Lower leg skin (tissue), 4 donors: ENCODE measurements around the gene KCNIP4. TPM values are rescaled to one million over a fixed set of nuclear protein-coding genes. Genes with fewer than 3 reads are reported as not detected.
"Not testable (repeated sequence)": the region's sequence is repeated elsewhere in the genome, so short reads cannot be mapped to it uniquely, and the experiment has no call there.

ENCODE experiments used
- DNase-seq, 2 donors: peaks; one replicate each; pipeline ENCODE4 v3.0.0-alpha.2; 2019; ENCODE audit warnings: low spot score in 2 of 2
- H3K4me3 ChIP-seq: fragments of 200-600 bp; sonication (generic); 2 replicates; pipeline ENCODE4 v1.5.1; 2017; ENCODE audit warnings: mild to moderate bottlenecking, low read depth; ENCODE audit not compliant: poor library complexity, severe bottlenecking
- POLR2A ChIP-seq, 2 donors: fragments of 450-650 bp; IDR thresholded peaks; one replicate each; pipeline ENCODE4 v1.6.1; 2016 to 2017; ENCODE audit warnings: antibody characterized with exemption in 2 of 2, mild to moderate bottlenecking in 1 of 2, moderate library complexity in 1 of 2
- WGBS, 2 donors: methylation state at CpG; one replicate each; pipeline ENCODE4 v1.1.5; 2018; 5-methylcytosine and 5-hydroxymethylcytosine counted together
- intact Hi-C: fragments of 100-400 bp; cut with DNase I; formaldehyde crosslinking; loops from one replicate; pipeline ENCODE4 v1.15.0; 2023; ENCODE audit warnings: low total_unique reads
- total RNA-seq, 4 donors: library from RNA; depleted of rRNA; stranded (reverse); fragments of >200 nt; gene quantifications; one replicate each; pipeline ENCODE4 v1.1.0, GENCODE V29; 2016
- TF ChIP-seq, protein P1 (sequence below), 3 donors: fragments of 450-650 bp; IDR thresholded peaks; one replicate each; pipeline ENCODE4 v1.5.1; 2016; ENCODE audit warnings: antibody characterized with exemption in 3 of 3, mild to moderate bottlenecking in 3 of 3, moderate library complexity in 2 of 3

The KCNIP4 gene
- total RNA-seq, 4 donors from 2014 or later: not detected

DNA sequence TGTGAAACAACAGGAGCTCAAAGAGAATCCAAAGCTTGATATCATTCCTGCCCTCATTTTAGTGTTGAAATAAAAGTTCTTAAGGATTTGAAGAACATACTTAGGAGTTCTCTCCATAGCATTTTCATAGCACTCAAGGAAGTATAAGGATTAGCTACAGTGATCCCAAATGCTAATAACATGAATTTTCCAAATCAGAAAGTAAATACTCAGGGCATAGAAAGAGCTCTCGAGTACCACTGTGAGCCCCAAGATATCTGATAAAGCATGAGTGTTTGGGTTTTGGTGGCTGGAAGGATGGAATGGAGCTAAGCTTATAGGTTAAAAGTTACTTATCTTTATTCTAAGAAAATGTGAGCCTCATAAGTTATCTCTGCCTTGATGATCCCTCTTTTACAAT lies 584.9 kb downstream of the KCNIP4 start:
- no peak for DNase-seq
- intact Hi-C loops: no loop called here
- TF ChIP-seq POLR2A (IDR thresholded peaks at IDR 0.05): no peak
- TF ChIP-seq, protein P1, sequence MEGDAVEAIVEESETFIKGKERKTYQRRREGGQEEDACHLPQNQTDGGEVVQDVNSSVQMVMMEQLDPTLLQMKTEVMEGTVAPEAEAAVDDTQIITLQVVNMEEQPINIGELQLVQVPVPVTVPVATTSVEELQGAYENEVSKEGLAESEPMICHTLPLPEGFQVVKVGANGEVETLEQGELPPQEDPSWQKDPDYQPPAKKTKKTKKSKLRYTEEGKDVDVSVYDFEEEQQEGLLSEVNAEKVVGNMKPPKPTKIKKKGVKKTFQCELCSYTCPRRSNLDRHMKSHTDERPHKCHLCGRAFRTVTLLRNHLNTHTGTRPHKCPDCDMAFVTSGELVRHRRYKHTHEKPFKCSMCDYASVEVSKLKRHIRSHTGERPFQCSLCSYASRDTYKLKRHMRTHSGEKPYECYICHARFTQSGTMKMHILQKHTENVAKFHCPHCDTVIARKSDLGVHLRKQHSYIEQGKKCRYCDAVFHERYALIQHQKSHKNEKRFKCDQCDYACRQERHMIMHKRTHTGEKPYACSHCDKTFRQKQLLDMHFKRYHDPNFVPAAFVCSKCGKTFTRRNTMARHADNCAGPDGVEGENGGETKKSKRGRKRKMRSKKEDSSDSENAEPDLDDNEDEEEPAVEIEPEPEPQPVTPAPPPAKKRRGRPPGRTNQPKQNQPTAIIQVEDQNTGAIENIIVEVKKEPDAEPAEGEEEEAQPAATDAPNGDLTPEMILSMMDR (IDR thresholded peaks at IDR 0.05): no peak
- H3K4me3 ChIP-seq: no peak overlapping the region
- WGBS, 2 donors: 72 to 77% methylated on average over 1 of the region's 1 CpG

DNA sequence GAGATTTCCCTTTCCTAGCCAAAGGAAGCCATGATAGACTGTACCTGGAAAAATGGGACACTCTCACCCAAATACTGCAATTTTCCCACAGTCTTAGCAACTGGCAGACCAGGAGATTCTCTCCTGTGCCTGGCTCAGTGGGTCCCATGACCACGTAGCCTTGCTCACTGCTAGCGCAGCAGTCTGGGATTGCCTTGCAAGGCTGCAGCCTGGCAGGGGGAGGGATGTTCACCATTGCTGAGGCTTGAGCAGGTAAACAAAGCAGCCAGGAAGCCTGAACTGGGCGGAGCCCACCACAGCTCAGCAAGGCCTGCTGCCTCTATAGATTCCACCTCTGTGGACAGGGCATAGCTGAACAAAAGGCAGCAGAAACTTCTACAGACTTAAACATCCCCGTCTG lies 596.2 kb downstream of the KCNIP4 start:
- intact Hi-C loops, H3K4me3 ChIP-seq, DNase-seq: not testable (repeated sequence)
- WGBS, 2 donors: 75 to 85% methylated on average over 3 to 4 of the region's 4 CpGs

DNA sequence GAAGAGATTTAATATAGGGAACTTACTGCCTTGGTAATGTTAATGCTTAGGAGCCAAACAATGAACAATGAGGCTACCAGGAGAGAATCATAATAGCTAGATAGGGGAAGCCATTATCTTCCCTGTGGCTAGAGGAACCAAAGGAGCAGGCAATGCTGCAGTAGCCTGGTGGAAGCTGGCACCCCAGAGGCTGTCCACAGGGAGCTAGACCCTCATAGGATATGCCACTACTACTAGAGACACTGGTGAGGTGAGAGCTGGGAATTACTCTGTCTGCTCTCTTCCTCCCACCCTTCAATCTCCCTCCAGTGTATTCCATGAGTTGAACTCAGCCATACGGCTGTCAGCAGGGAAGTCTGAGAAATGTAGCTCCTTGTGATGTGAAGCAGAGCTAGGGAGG lies 601.4 kb downstream of the KCNIP4 start:
- TF ChIP-seq, protein P1 (IDR thresholded peaks at IDR 0.05): no peak
- no peak for TF ChIP-seq POLR2A (IDR thresholded peaks at IDR 0.05)
- no peak overlapping the region for H3K4me3 ChIP-seq
- 0 to 53% methylated on average over 1 of the region's 1 CpG for WGBS, 2 donors
- no peak for DNase-seq
- intact Hi-C loops: no loop called here

DNA sequence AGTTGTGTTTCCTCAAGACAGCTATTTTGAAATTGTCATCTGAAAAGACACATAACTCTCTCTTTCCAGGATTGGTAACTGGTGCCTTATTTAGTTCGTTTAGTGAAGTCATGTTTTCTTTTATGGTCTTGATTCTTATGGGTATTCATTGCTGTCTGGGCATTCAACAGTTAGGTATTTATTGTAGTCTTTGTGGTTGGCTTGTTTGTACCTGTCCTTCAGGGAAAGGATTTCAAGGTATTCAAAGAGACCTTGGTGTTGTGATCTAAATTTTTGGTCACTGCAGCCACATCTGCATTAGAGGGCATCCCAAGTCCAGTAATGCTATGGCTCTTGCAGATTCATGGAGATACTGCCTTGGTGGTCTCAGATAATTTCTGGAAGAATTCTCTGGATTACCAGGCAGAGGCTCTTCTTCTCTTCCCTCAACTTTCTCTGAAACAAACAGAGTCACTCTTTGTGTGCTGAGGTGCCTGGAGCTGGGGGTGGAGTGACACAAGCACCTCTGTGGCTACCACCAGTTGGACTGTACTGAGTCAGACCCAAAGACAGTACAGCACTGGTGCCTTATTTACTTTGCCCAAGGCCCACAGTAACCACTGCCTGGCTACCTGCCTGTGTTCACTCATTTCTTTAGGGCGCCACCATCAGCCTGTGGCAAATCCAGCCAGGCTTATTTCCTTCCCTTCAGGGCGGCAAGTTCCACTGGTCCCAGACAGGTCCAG lies 620.4 kb downstream of the KCNIP4 start:
- intact Hi-C loops: no loop called here
- no peak for DNase-seq

DNA sequence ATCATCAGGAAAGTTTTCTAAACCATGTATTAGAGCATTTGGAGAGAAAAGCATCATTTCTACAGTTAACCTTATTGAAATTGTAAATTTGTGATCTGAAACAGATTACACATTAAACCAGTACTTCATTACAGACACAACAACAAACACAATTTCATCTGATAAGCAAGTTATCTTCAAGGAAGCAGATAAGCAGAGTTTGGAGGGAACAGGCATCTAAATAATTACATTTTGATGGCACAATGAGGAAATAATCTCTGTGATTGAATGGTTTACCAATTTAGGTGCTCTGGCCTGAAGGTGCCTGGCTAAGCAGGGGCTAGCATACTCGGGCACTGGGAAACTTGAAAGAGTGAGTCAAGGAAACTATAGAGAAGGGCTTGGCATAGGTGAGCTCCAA lies 628.5 kb downstream of the KCNIP4 start:
- TF ChIP-seq POLR2A (IDR thresholded peaks at IDR 0.05): no peak
- TF ChIP-seq, protein P1 (IDR thresholded peaks at IDR 0.05): no peak
- no peak for DNase-seq
- 78 to 86% methylated on average over 1 of the region's 1 CpG for WGBS, 2 donors
- intact Hi-C loops: no loop called here
- H3K4me3 ChIP-seq: no peak overlapping the region

More for the DNA sequence above, 620.4 kb downstream of the KCNIP4 start:
- no peak overlapping the region for H3K4me3 ChIP-seq
- TF ChIP-seq, protein P1 (IDR thresholded peaks at IDR 0.05): no peak
- TF ChIP-seq POLR2A (IDR thresholded peaks at IDR 0.05): no peak
- WGBS, 2 donors: 74 to 78% methylated on average over 3 of the region's 3 CpGs

DNA sequence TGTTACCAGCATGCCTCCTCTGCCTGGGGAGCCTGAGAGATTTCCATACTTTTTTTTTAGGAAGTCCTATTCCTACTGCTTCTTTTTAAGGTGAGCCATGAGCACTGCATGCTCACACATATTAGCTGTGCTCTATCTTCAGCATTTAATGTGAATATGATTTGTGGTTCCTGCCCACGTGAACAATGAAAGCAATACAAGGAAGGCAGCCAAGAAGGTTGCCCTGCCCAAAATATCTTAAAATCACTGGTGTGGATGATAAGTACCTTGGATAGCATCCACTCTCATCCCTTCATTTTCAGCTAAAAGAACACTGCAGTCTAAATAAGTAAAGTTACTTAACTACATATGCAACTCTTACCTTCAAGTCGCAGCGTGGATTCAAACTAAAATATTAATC lies 640.9 kb downstream of the KCNIP4 start:
- TF ChIP-seq POLR2A (IDR thresholded peaks at IDR 0.05): no peak
- TF ChIP-seq, protein P1 (IDR thresholded peaks at IDR 0.05): no peak
- 63 to 65% methylated on average over 3 of the region's 3 CpGs for WGBS, 2 donors

More for the DNA sequence above, 640.9 kb downstream of the KCNIP4 start:
- intact Hi-C loops: no loop called here
- DNase-seq: no peak
- H3K4me3 ChIP-seq: no peak overlapping the region
